Calu3 (cell line): ENCODE measurements around the gene TSKU. TPM values are rescaled to one million over a fixed set of nuclear protein-coding genes. Genes with fewer than 3 reads are reported as not detected.

Experiments used
- BruUV-seq: library from RNA; stranded (reverse); fragments of 400-500 nt; replicated peaks from 2 replicates; lab custom pipeline; 2021; lab: Mats Ljungman, UMichigan
- CTCF ChIA-PET: fragments of 300-600 bp; sonication (Branson Sonifier 250); formaldehyde crosslinking; loops from one replicate; lab custom pipeline; 2022; ENCODE audit warnings: antibody characterized with exemption; lab: Charles Lee
- DNase-seq: peaks from one replicate; pipeline ENCODE4 v3.0.0; 2022
- H3K27ac Mint-ChIP-seq: one replicate; pipeline ENCODE4 v1.8.0; 2022; ENCODE audit warnings: mixed read lengths; ENCODE audit not compliant: unreplicated experiment
- H3K27me3 Mint-ChIP-seq: one replicate; pipeline ENCODE4 v1.8.0; 2022; ENCODE audit warnings: mixed read lengths; ENCODE audit not compliant: unreplicated experiment
- H3K36me3 Mint-ChIP-seq: one replicate; pipeline ENCODE4 v1.8.0; 2022; ENCODE audit warnings: mild to moderate bottlenecking, moderate library complexity, mixed read lengths; ENCODE audit not compliant: insufficient read depth, unreplicated experiment
- H3K4me1 Mint-ChIP-seq: one replicate; pipeline ENCODE4 v1.8.0; 2022; ENCODE audit warnings: mild to moderate bottlenecking, low read depth, mixed read lengths; ENCODE audit not compliant: unreplicated experiment
- H3K4me3 Mint-ChIP-seq: one replicate; pipeline ENCODE4 v1.8.0; 2022; ENCODE audit warnings: mild to moderate bottlenecking, low read depth, moderate library complexity, mixed read lengths; ENCODE audit not compliant: unreplicated experiment
- H3K9me3 Mint-ChIP-seq: one replicate; pipeline ENCODE4 v1.8.0; 2022; ENCODE audit warnings: low read depth, mixed read lengths; ENCODE audit not compliant: unreplicated experiment
- intact Hi-C: fragments of 100-400 bp; cut with micrococcal nuclease; formaldehyde crosslinking; loops from one replicate; pipeline ENCODE4 v1.10.0; 2022; ENCODE audit not compliant: unreplicated experiment
- total RNA-seq: library from RNA; stranded (reverse); gene quantifications from 2 replicates; pipeline ENCODE4 v1.2.3, GENCODE V29; 2022
- TF ChIP-seq, protein P1 (sequence below): fragments of 200-600 bp; IDR thresholded peaks from one replicate; pipeline ENCODE4 v1.8.0; 2022; ENCODE audit warnings: antibody characterized with exemption; ENCODE audit not compliant: unreplicated experiment

TSKU gene
- total RNA-seq, 1 experiment from 2014 or later = 49.0 TPM

DNA sequence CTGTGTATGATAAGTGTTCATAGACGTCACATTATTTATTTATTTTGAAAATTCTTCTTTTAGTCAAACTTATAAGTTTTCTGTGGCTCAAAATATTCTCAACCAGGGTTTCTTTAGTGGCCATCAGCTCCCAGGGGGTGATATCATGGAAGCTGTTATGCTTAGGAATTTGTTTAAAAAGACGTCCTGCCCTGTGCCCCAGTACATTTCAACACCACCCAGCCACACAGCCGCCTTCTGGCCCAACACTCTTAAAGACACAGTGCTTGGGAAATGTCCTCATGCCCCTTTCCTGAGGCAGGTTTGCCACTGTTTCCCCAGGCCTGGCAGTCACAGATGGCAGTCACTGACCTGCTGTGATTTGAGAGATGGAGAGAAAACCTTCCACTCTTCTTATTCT is 19.9 kb downstream of the TSKU start:
- no peaks in the 10 kb centered on the region for H3K27me3 Mint-ChIP-seq
- intact Hi-C loops = no loop called here
- TF ChIP-seq, protein P1, sequence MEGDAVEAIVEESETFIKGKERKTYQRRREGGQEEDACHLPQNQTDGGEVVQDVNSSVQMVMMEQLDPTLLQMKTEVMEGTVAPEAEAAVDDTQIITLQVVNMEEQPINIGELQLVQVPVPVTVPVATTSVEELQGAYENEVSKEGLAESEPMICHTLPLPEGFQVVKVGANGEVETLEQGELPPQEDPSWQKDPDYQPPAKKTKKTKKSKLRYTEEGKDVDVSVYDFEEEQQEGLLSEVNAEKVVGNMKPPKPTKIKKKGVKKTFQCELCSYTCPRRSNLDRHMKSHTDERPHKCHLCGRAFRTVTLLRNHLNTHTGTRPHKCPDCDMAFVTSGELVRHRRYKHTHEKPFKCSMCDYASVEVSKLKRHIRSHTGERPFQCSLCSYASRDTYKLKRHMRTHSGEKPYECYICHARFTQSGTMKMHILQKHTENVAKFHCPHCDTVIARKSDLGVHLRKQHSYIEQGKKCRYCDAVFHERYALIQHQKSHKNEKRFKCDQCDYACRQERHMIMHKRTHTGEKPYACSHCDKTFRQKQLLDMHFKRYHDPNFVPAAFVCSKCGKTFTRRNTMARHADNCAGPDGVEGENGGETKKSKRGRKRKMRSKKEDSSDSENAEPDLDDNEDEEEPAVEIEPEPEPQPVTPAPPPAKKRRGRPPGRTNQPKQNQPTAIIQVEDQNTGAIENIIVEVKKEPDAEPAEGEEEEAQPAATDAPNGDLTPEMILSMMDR = no peak
- peaks cover 18% of the 10 kb centered on the region for H3K36me3 Mint-ChIP-seq
- no TSS peak for BruUV-seq
- no peak overlapping the region for H3K27ac Mint-ChIP-seq
- no peak for DNase-seq
- peaks cover 21% of the 10 kb centered on the region for H3K4me1 Mint-ChIP-seq
- no peaks in the 10 kb centered on the region for H3K9me3 Mint-ChIP-seq
- CTCF ChIA-PET = no interaction called here
- H3K4me3 Mint-ChIP-seq = no peak overlapping the region

DNA sequence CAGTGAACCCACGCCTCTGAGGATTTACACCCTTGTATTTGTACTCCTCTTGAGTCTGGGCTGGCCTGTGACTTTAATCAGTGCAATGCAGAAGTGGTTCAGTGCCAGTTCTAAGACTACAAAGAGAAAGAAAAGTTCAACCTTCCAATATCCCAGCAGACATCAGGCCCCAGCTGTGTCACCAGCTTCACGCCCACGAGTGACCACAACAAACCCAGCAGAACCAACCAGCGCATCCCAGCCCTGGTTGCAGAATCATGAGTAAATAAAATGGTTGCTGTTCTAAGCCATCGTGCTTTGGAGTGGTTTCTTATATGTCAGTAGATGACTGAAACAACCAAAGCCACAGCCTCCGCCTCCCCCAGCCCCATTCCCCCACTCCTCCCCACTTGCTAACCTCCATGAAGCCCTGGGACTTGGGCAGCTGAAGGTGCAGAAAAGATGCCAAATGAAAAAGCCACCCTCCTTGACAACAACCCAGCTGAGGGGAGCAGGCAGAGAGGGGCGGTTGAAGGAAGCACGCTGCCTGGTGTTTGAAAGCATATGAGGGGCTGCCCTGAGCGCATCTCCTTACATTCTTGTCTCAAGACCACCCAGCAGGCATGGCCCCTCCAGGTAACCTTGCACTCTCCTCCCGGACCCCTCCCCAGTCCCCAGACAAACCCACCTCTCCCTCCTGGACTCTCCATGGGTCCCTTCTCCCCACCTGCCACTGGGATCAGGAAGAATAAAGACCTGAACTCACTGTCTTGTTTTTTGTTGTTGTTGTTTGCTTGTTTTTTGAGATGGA is 20.9 kb downstream of the TSKU start:
- Mint-ChIP-seq H3K4me1 (peaks cover 11% of the 10 kb centered on the region), H3K36me3 (peaks cover 9% of the 10 kb centered on the region), H3K4me3 (no peak overlapping the region), H3K27ac (no peak overlapping the region), H3K27me3 (no peaks in the 10 kb centered on the region), H3K9me3 (no peaks in the 10 kb centered on the region)
- no TSS peak for BruUV-seq
- CTCF ChIA-PET = no interaction called here
- intact Hi-C loops = no loop called here
- TF ChIP-seq, protein P1 = no peak
- DNase-seq = no peak

DNA sequence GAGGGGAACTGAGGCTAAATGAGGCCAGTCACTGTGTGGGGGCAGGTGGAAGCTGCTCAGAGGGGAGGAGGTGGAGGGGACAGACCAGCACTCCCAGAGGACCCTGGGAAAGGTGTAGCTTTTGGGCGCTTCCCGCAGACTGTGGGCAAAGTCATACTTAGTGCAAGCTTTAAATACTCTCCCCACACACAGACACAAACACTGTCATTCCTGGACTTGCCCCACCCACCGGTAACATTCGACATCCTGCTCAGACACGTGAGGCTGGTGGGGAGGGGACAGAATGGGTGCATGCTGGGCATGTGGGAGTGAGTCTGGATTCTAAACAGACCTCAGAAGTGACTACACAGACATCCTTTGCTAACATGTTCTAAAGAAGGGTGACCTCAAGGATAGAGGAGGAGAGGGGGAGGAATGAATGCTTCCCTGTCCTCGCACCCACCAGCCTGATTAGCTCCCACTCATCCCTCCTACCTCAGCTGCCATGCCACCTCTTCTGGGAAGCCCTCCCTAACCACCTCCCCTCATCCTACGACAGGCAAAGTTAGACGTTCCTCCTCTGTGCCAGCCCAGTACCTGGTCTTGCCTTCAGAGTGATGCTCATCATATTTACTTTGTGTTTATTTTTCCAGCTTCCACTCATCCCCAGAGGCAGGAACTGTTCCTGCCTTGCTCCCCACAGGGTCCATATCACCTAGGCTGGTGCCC is 22.2 kb downstream of the TSKU start:
- no peak for DNase-seq
- no peak overlapping the region for H3K27ac Mint-ChIP-seq
- H3K4me3 Mint-ChIP-seq = no peak overlapping the region

DNA sequence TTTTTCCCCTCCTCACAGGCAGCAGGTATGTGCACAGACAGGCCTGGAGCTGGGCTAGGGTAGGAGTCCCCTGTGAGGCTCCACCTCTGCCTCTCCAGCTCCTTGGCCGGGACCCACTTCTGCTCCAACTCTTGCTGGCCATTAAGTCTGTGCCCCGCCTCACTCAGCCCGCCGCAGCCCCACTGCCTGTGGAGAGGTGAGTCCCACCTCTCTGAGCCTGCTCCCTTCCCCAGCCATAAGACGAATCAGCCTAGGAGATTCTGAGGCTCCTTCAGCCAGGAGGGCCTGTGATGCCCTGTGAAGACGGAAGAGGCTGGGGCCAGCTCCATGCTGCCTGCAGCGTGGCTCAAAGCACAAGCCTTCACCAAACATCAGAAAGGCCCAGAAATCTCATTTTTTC is 23.0 kb downstream of the TSKU start:
- no peaks in the 10 kb centered on the region for H3K27me3 Mint-ChIP-seq
- TF ChIP-seq, protein P1 = no peak
- CTCF ChIA-PET = interaction anchor here (1.9 to 2.0 kb wide), 2 partner anchors 72 to 113 kb away, joined by 5 to 6 read pairs; no protein-coding TSS in a partner anchor
- H3K4me1 Mint-ChIP-seq = peaks cover 19% of the 10 kb centered on the region
- H3K4me3 Mint-ChIP-seq = no peak overlapping the region
- intact Hi-C loops = loop anchor here (2.0 kb wide), 2 partner anchors 55 to 71 kb away; partner anchors contain the start of gene ACER3
- no peak overlapping the region for H3K27ac Mint-ChIP-seq
- DNase-seq = no peak
- no peaks in the 10 kb centered on the region for H3K36me3 Mint-ChIP-seq
- no peaks in the 10 kb centered on the region for H3K9me3 Mint-ChIP-seq
- no TSS peak for BruUV-seq

More for the DNA sequence above, 22.2 kb downstream of the TSKU start:
- TF ChIP-seq, protein P1 = no peak
- CTCF ChIA-PET = interaction anchor here (0.6 to 2.0 kb wide), 3 partner anchors 71 to 295 kb away, joined by 3 to 6 read pairs (median 5); no protein-coding TSS in a partner anchor
- no peaks in the 10 kb centered on the region for H3K36me3 Mint-ChIP-seq
- H3K9me3 Mint-ChIP-seq = no peaks in the 10 kb centered on the region
- H3K27me3 Mint-ChIP-seq = no peaks in the 10 kb centered on the region
- BruUV-seq = no TSS peak
- intact Hi-C loops = no loop called here
- H3K4me1 Mint-ChIP-seq = peaks cover 15% of the 10 kb centered on the region
